Liver (tissue), 9 donors: ENCODE measurements around the gene MCTP1. TPM values are rescaled to one million over a fixed set of nuclear protein-coding genes. Genes with fewer than 3 reads are reported as not detected.

Experiments used
- DNase-seq: peaks from one replicate; pipeline ENCODE4 v3.0.0-alpha.2; 2017; ENCODE audit warnings: low spot score
- H3K27ac ChIP-seq, 2 donors: one replicate each; pipeline ENCODE4 v1.7.0; 2013; ENCODE audit warnings: inconsistent platforms in 2 of 2, low read length in 2 of 2, control low read depth in 1 of 2, low read depth in 1 of 2, mild to moderate bottlenecking in 1 of 2
- H3K27me3 ChIP-seq, 4 donors: one replicate each; pipeline versions ENCODE4 v1.6.1 to v1.7.0; 2013; ENCODE audit warnings: low read length in 3 of 4, inconsistent platforms in 1 of 4, mild to moderate bottlenecking in 1 of 4, moderate library complexity in 1 of 4; ENCODE audit not compliant: control insufficient read depth in 4 of 4, insufficient read depth in 4 of 4
- H3K36me3 ChIP-seq, 4 donors: one replicate each; pipeline versions ENCODE4 v1.6.1 to v1.7.0; 2013; ENCODE audit warnings: low read length in 3 of 4, mild to moderate bottlenecking in 3 of 4, low read depth in 1 of 4, moderate library complexity in 1 of 4; ENCODE audit not compliant: control insufficient read depth in 4 of 4, insufficient read depth in 3 of 4
- H3K4me1 ChIP-seq, 4 donors: one replicate each; pipeline versions ENCODE4 v1.6.1 to v1.7.0; 2013; ENCODE audit warnings: low read length in 3 of 4, mild to moderate bottlenecking in 3 of 4, moderate library complexity in 1 of 4; ENCODE audit not compliant: control insufficient read depth in 4 of 4, insufficient read depth in 4 of 4
- H3K4me3 ChIP-seq, 3 donors: one replicate each; pipeline versions ENCODE4 v1.6.1 to v1.7.0; 2013; ENCODE audit warnings: low read length in 3 of 3, control low read depth in 1 of 3, low read depth in 1 of 3, mild to moderate bottlenecking in 1 of 3
- H3K9ac ChIP-seq, 2 donors: one replicate each; pipeline ENCODE4 v1.7.0; 2013; ENCODE audit warnings: low read length in 2 of 2, mild to moderate bottlenecking in 2 of 2, moderate library complexity in 2 of 2, control low read depth in 1 of 2, low read depth in 1 of 2
- H3K9me3 ChIP-seq, 4 donors: one replicate each; pipeline versions ENCODE4 v1.6.1 to v1.7.0; 2013; ENCODE audit warnings: low read length in 3 of 4; ENCODE audit not compliant: control insufficient read depth in 4 of 4
- ATF3 ChIP-seq: IDR thresholded peaks from 2 replicates; pipeline ENCODE4 v1.6.1; 2016; ENCODE audit warnings: antibody characterized with exemption
- CTCF ChIP-seq: fragments of 150-350 bp; IDR thresholded peaks from 2 replicates; pipeline ENCODE4 v1.5.1; 2017; ENCODE audit warnings: improper control_type of control experiment, low read depth, low read length; ENCODE audit not compliant: missing input control
- FOXA1 ChIP-seq: IDR thresholded peaks from 2 replicates; pipeline ENCODE4 v1.6.1; 2016; ENCODE audit warnings: antibody characterized with exemption
- GABPA ChIP-seq, 2 donors: IDR thresholded peaks in 1 of 2; conservative IDR thresholded peaks in 1 of 2; 2 replicates each; pipeline ENCODE4 v1.6.1; 2016; ENCODE audit warnings: antibody characterized with exemption in 2 of 2, mild to moderate bottlenecking in 1 of 2, moderate library complexity in 1 of 2
- HNF4A ChIP-seq, 2 donors: conservative IDR thresholded peaks; 2 replicates each; pipeline ENCODE4 v1.6.1; 2016; ENCODE audit warnings: antibody characterized with exemption in 2 of 2, mild to moderate bottlenecking in 2 of 2
- HNF4G ChIP-seq: IDR thresholded peaks from 2 replicates; pipeline ENCODE4 v1.6.1; 2016; ENCODE audit warnings: antibody characterized with exemption
- JUND ChIP-seq, 2 donors: IDR thresholded peaks; 2 replicates each; pipeline ENCODE4 v1.6.1; 2016; ENCODE audit warnings: antibody characterized with exemption in 2 of 2
- MAX ChIP-seq: IDR thresholded peaks from 2 replicates; pipeline ENCODE4 v1.6.1; 2016; ENCODE audit warnings: antibody characterized with exemption
- NR2F2 ChIP-seq: IDR thresholded peaks from 2 replicates; pipeline ENCODE4 v1.6.1; 2016; ENCODE audit warnings: antibody characterized with exemption
- RAD21 ChIP-seq, 2 donors: IDR thresholded peaks; 2 replicates each; pipeline ENCODE4 v1.6.1; 2016; ENCODE audit warnings: antibody characterized with exemption in 2 of 2, mild to moderate bottlenecking in 2 of 2
- REST ChIP-seq: IDR thresholded peaks from 2 replicates; pipeline ENCODE4 v1.6.1; 2016; ENCODE audit warnings: antibody characterized with exemption, mild to moderate bottlenecking
- RXRA ChIP-seq, 2 donors: IDR thresholded peaks; 2 replicates each; pipeline ENCODE4 v1.6.1; 2017 to 2018; ENCODE audit warnings: antibody characterized with exemption in 2 of 2, mild to moderate bottlenecking in 1 of 2
- SP1 ChIP-seq: IDR thresholded peaks from 2 replicates; pipeline ENCODE4 v1.6.1; 2018; ENCODE audit warnings: antibody characterized with exemption, mild to moderate bottlenecking
- TAF1 ChIP-seq: conservative IDR thresholded peaks from 2 replicates; pipeline ENCODE4 v1.6.1; 2016; ENCODE audit warnings: antibody characterized with exemption, mild to moderate bottlenecking
- YY1 ChIP-seq: IDR thresholded peaks from 2 replicates; pipeline ENCODE4 v1.6.1; 2016; ENCODE audit warnings: antibody characterized with exemption, mild to moderate bottlenecking
- ZBTB33 ChIP-seq: IDR thresholded peaks from 2 replicates; pipeline ENCODE4 v1.6.1; 2016; ENCODE audit warnings: antibody characterized with exemption
- WGBS: extraction: QIAGEN DNeasy Blood & Tissue Kit; methylation state at CpG from one replicate; pipeline ENCODE4 v1.1.7; 2013; 5-methylcytosine and 5-hydroxymethylcytosine counted together
- polyA plus RNA-seq, 2 donors: library from polyadenylated mRNA; stranded (reverse) in 1 of 2; unstranded in 1 of 2; fragments of 200-250 nt in 1 of 2; fragments of >200 nt in 1 of 2; fragmentation: Nextera tagmentation in 1 of 2; extraction: Ambion mirVana in 1 of 2; gene quantifications; one replicate each; pipeline versions ENCODE4 v1.2.1 to v1.2.3, GENCODE V29; 2013 to 2015
- total RNA-seq, 2 donors: library from RNA; depleted of rRNA; stranded (reverse); fragments of >200 nt; gene quantifications; one replicate each; pipeline ENCODE4 v1.2.3, GENCODE V29; 2014
- donor health status: healthy.
- donor health status: healthy.
- donor health status: healthy.
- donor health status: healthy.
- donor health status: healthy.

The MCTP1 gene
- total and polyA plus RNA-seq, 4 donors, result 0.67 to 7.6 (median 4.3) TPM

- Histone ChIP-seq H3K4me3 (no peak overlapping the region), H3K27me3 (no peaks in the 10 kb centered on the region), H3K27ac (no peak overlapping the region), H3K9me3 (no peaks in the 10 kb centered on the region), H3K9ac (no peak overlapping the region), H3K4me1 (no peaks in the 10 kb centered on the region), H3K36me3 (no peaks in the 10 kb centered on the region)
- DNase-seq, result no peak
- no peak for TF ChIP-seq JUND (IDR thresholded peaks at IDR 0.05)
- TF ChIP-seq CTCF, result no peak
- TF ChIP-seq NR2F2, result no peak
- no peak for TF ChIP-seq REST
- no peak for TF ChIP-seq RXRA (IDR thresholded peaks at IDR 0.05)
- TF ChIP-seq ZBTB33, result no peak
- no peak for TF ChIP-seq GABPA (IDR thresholded peaks at IDR 0.05 in 1 of 2, conservative IDR thresholded peaks at IDR 0.05 in 1 of 2)
- TF ChIP-seq HNF4G, result no peak
- TF ChIP-seq TAF1, result no peak
- no peak for TF ChIP-seq MAX
- no peak for TF ChIP-seq FOXA1
- TF ChIP-seq ATF3, result no peak
- TF ChIP-seq SP1, result no peak
- no peak for TF ChIP-seq YY1
- WGBS, result 80% methylated on average over 3 of the region's 3 CpGs
These were observed 384.8 kb downstream of the MCTP1 start for GRCh38 chr5:94900006-94900505.

GRCh38 chr5:94893412-94894135, 391.3 kb downstream of the MCTP1 start:
- H3K4me1 ChIP-seq, result no peaks in the 10 kb centered on the region
- no peak overlapping the region for H3K9ac ChIP-seq
- WGBS, result 38% methylated on average over 5 of the region's 5 CpGs
- TF ChIP-seq HNF4A (conservative IDR thresholded peaks at IDR 0.05), result no peak
- no peak for TF ChIP-seq YY1
- no peak for TF ChIP-seq TAF1
- TF ChIP-seq RAD21 (IDR thresholded peaks at IDR 0.05), result peak; percentile 48 to 62
- TF ChIP-seq SP1, result no peak
- peak; percentile 11 for TF ChIP-seq CTCF
- no peaks in the 10 kb centered on the region for H3K27me3 ChIP-seq
- no peaks in the 10 kb centered on the region for H3K9me3 ChIP-seq
- no peak overlapping the region for H3K27ac ChIP-seq
- no peak overlapping the region for H3K4me3 ChIP-seq
- no peak for DNase-seq
- H3K36me3 ChIP-seq, result no peaks in the 10 kb centered on the region
